Natural killer cell (primary cell): Measurements from ENCODE around the gene AKIP1. TPM values are rescaled to one million over a fixed set of nuclear protein-coding genes. Genes with fewer than 3 reads are reported as not detected.

Experiments used
- ATAC-seq, 3 donors: fragments of 150-1000 bp in 2 of 3; fragments of 200-7000 bp in 1 of 3; cut with Tn5 transposase; 1 replicate in 1 of 3; 2 replicates in 2 of 3; pipeline ENCODE4 v1.10.0; 2021; ENCODE audit warnings: mild to moderate bottlenecking in 2 of 3, moderate library complexity in 2 of 3
- DNase-seq, 2 donors: peaks; one replicate each; pipeline versions ENCODE4 v3.0.0 to v3.0.0-alpha.2; 2013 to 2021; ENCODE audit warnings: mixed read lengths in 1 of 2
- H3K27ac ChIP-seq: one replicate; pipeline ENCODE4 v1.5.1; 2013; ENCODE audit warnings: mild to moderate bottlenecking, low read length
- H3K27me3 ChIP-seq: one replicate; pipeline ENCODE4 v1.6.1; 2013; ENCODE audit warnings: low read length; ENCODE audit not compliant: control insufficient read depth, insufficient read depth
- H3K36me3 ChIP-seq: one replicate; pipeline ENCODE4 v1.6.1; 2013; ENCODE audit warnings: low read length; ENCODE audit not compliant: control insufficient read depth, insufficient read depth
- H3K4me1 ChIP-seq: one replicate; pipeline ENCODE4 v1.6.1; 2013; ENCODE audit warnings: low read length; ENCODE audit not compliant: control insufficient read depth, insufficient read depth
- H3K4me3 ChIP-seq: one replicate; pipeline ENCODE4 v1.5.1; 2013; ENCODE audit warnings: low read length
- H3K9me3 ChIP-seq: one replicate; pipeline ENCODE4 v1.6.1; 2013; ENCODE audit warnings: low read length; ENCODE audit not compliant: control insufficient read depth, insufficient read depth
- H3K27ac Mint-ChIP-seq, 2 donors: one replicate each; pipeline ENCODE4 v1.8.0; 2022; ENCODE audit warnings: mild to moderate bottlenecking in 2 of 2, mixed read lengths in 2 of 2, moderate library complexity in 1 of 2
- H3K27me3 Mint-ChIP-seq, 2 donors: one replicate each; pipeline ENCODE4 v1.8.0; 2022; ENCODE audit warnings: low read depth in 2 of 2, mixed read lengths in 2 of 2
- H3K36me3 Mint-ChIP-seq: one replicate; pipeline ENCODE4 v1.8.0; 2022; ENCODE audit warnings: mixed read lengths
- H3K4me1 Mint-ChIP-seq, 2 donors: one replicate each; pipeline ENCODE4 v1.8.0; 2022; ENCODE audit warnings: mixed read lengths in 2 of 2
- H3K4me3 Mint-ChIP-seq: one replicate; pipeline ENCODE4 v1.8.0; 2022; ENCODE audit warnings: mild to moderate bottlenecking, moderate library complexity, mixed read lengths
- H3K9me3 Mint-ChIP-seq, 2 donors: one replicate each; pipeline ENCODE4 v1.8.0; 2022; ENCODE audit warnings: mixed read lengths in 2 of 2
- CTCF ChIP-seq: fragments of 200-600 bp; IDR thresholded peaks from one replicate; pipeline ENCODE4 v1.8.0; 2022; ENCODE audit warnings: antibody characterized with exemption
- WGBS: methylation state at CpG from one replicate; pipeline ENCODE4 v1.1.7; 2013; ENCODE audit warnings: missing lambda C conversion rate; ENCODE audit not compliant: insufficient coverage; 5-methylcytosine and 5-hydroxymethylcytosine counted together
- intact Hi-C: fragments of 100-400 bp; cut with micrococcal nuclease; formaldehyde crosslinking; loops from one replicate; pipeline ENCODE4 v1.14.2; 2022
- total RNA-seq, 4 donors: library from RNA; stranded (reverse); fragments of 120-200 nt in 1 of 4; gene quantifications; one replicate each; pipeline versions ENCODE4 v1.2.3 to v1.2.4, GENCODE V29; 2013 to 2022

AKIP1 gene
- total RNA-seq, 3 donors from 2014 or later (not counting 1 experiment from before 2014, with no cell fraction given) = 4.0 to 7.0 (median 4.0) TPM

GRCh38 chr11:8930456-8931175, 19.6 kb downstream of the AKIP1 start:
- Mint-ChIP-seq H3K4me3 (no peak overlapping the region), H3K27me3 (peaks cover 0 to 5% of the 10 kb centered on the region in 2 donors), H3K27ac (no peak overlapping the region), H3K36me3 (no peaks in the 10 kb centered on the region), H3K9me3 (no peaks in the 10 kb centered on the region), H3K4me1 (no peaks in the 10 kb centered on the region)
- DNase-seq (no peak), ATAC-seq (no peak)
- intact Hi-C loops = no loop called here
- TF ChIP-seq CTCF = no peak
- no peak overlapping the region for H3K27ac ChIP-seq
- H3K9me3 ChIP-seq = no peaks in the 10 kb centered on the region
- WGBS = 92% methylated on average over 12 of the region's 12 CpGs
- H3K27me3 ChIP-seq = no peaks in the 10 kb centered on the region
- no peaks in the 10 kb centered on the region for H3K36me3 ChIP-seq
- H3K4me1 ChIP-seq = no peaks in the 10 kb centered on the region
- no peak overlapping the region for H3K4me3 ChIP-seq

GRCh38 chr11:8932564-8933180, 21.7 kb downstream of the AKIP1 start, which contains the start of gene C11orf16:
TSS of gene C11orf16 (minus strand) at chr11:8932947. CDS start at chr11:8932308, 639 bp downstream.
- no peak within 1 kb of the TSS for H3K4me3 Mint-ChIP-seq
- no peak for ATAC-seq
- WGBS = 92% methylated on average over 12 of the region's 12 CpGs

DNA sequence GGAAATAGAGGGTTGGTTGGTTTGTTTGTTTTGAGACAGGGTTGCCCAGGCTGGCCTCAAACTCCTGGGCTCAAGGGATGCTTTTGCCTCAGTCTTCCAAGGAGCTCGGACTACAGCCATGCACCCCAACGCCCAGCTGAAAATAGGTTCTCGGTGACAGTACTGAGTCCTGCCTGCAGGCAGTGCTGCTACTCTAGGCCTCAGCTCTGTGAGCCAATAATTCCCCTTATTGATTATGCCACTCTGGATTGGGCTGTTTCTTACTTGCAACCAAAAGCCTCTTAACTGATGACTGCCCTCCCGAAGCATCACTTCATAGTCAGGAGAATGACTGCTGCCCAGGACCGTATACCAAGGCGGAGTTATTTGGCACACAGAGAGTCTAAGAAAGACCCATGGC, 22.9 kb downstream of the AKIP1 start:
- no peaks in the 10 kb centered on the region for H3K9me3 Mint-ChIP-seq
- Histone ChIP-seq H3K27me3 (no peaks in the 10 kb centered on the region), H3K36me3 (no peaks in the 10 kb centered on the region), H3K4me1 (no peaks in the 10 kb centered on the region), H3K4me3 (no peak overlapping the region), H3K27ac (no peak overlapping the region), H3K9me3 (no peaks in the 10 kb centered on the region)
- intact Hi-C loops = no loop called here
- H3K27me3 Mint-ChIP-seq = peaks cover 4 to 11% of the 10 kb centered on the region in 2 donors
- WGBS = 96% methylated on average over 6 of the region's 6 CpGs
- no peak for ATAC-seq
- H3K4me3 Mint-ChIP-seq = no peak overlapping the region
- no peak for DNase-seq
- no peaks in the 10 kb centered on the region for H3K36me3 Mint-ChIP-seq
- H3K4me1 Mint-ChIP-seq = no peaks in the 10 kb centered on the region
- no peak for TF ChIP-seq CTCF
- no peak overlapping the region for H3K27ac Mint-ChIP-seq

More at GRCh38 chr11:8932564-8933180, 21.7 kb downstream of the AKIP1 start, which contains the start of gene C11orf16:
- no peak for DNase-seq
- Histone ChIP-seq H3K36me3 (no peaks in the 10 kb centered on the region), H3K27me3 (no peaks in the 10 kb centered on the region), H3K27ac (no peak within 1 kb of the TSS), H3K4me3 (no peak within 1 kb of the TSS), H3K4me1 (no peaks in the 10 kb centered on the region), H3K9me3 (no peaks in the 10 kb centered on the region)
- TF ChIP-seq CTCF = no peak
- intact Hi-C loops = no loop called here
- H3K36me3 Mint-ChIP-seq = no peaks in the 10 kb centered on the region
- H3K27me3 Mint-ChIP-seq = peaks cover 2 to 9% of the 10 kb centered on the region in 2 donors
- no peak within 1 kb of the TSS for H3K27ac Mint-ChIP-seq
- H3K9me3 Mint-ChIP-seq = no peaks in the 10 kb centered on the region
- H3K4me1 Mint-ChIP-seq = no peaks in the 10 kb centered on the region
